Retinal pigment epithelial cell (primary cell): Measurements from ENCODE around the gene TBC1D2.

Experiments
- DNase-seq: peaks from one replicate; pipeline ENCODE4 v3.0.0-alpha.2; 2010; ENCODE audit warnings: low read depth
- H3K4me3 ChIP-seq: 2 replicates; pipeline ENCODE4 v1.5.1; 2011; ENCODE audit warnings: mild to moderate bottlenecking, low read length, control low read depth, moderate library complexity
- TF ChIP-seq, protein P1 (sequence below): conservative IDR thresholded peaks from 2 replicates; pipeline ENCODE4 v1.5.1; 2011; ENCODE audit warnings: low read depth, low read length, control low read depth, inconsistent platforms

TBC1D2 gene

DNA sequence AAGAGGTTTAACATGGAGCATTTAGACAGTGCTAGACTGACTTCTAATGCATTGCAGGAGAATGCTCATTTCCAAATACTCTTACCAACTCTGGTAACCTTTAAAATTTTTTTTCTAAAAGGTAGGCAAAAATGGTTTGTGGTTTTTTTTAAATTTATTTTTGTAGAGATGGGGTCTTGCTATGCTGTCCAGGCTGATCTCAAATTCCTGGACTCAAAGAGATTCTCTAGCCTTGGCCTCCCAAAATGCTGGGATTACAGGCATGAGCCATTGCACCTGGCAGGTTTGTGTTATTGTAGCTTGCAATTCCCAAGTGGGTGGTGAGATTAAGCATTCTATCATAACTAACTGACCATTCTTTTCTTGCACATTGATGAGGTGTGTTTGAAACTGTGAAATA is 43.0 kb upstream of the TBC1D2 start:
- TF ChIP-seq, protein P1, sequence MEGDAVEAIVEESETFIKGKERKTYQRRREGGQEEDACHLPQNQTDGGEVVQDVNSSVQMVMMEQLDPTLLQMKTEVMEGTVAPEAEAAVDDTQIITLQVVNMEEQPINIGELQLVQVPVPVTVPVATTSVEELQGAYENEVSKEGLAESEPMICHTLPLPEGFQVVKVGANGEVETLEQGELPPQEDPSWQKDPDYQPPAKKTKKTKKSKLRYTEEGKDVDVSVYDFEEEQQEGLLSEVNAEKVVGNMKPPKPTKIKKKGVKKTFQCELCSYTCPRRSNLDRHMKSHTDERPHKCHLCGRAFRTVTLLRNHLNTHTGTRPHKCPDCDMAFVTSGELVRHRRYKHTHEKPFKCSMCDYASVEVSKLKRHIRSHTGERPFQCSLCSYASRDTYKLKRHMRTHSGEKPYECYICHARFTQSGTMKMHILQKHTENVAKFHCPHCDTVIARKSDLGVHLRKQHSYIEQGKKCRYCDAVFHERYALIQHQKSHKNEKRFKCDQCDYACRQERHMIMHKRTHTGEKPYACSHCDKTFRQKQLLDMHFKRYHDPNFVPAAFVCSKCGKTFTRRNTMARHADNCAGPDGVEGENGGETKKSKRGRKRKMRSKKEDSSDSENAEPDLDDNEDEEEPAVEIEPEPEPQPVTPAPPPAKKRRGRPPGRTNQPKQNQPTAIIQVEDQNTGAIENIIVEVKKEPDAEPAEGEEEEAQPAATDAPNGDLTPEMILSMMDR = no peak
- DNase-seq = no peak
- no peak overlapping the region for H3K4me3 ChIP-seq

DNA sequence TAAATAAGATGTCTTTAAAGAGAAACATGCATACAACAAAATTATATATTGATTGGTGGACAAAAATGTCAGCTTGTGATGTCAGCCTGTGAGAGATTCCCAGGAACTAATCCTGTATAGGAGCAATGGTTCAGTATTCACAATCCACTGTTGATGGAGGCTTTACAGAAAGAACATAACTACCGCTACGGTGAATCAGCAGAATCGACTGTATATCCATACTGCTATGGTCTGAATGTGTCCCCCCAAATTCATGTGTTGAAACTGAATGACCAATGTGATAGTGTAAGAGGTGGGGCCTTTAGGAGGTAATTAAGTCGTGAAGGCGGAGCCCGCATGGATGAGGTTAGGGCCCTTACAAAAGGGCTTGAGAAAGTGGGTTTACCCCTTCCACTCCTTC is 40.4 kb upstream of the TBC1D2 start:
- no peak overlapping the region for H3K4me3 ChIP-seq
- TF ChIP-seq, protein P1 = no peak
- no peak for DNase-seq

DNA sequence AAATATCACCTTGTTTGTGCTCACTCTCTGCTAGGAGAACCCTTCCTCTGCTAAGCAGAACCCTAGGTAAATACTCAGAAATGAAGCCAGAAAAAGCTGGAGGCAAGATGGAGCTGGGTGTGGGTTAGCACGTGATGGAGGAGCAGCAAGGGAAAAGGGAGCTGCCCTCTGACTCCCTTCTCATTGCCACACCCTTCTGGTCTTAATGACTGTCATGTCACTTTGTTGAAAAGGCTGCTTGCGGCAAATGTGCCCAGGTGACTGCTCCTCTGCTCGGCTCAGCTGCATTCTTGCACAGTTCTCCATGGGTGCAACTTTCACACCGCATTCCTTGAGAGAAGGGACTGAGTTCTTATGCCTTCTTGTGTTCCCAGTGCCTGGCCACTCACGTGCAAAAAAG is 36.4 kb upstream of the TBC1D2 start:
- TF ChIP-seq, protein P1 = no peak
- no peak overlapping the region for H3K4me3 ChIP-seq
- DNase-seq = no peak

DNA sequence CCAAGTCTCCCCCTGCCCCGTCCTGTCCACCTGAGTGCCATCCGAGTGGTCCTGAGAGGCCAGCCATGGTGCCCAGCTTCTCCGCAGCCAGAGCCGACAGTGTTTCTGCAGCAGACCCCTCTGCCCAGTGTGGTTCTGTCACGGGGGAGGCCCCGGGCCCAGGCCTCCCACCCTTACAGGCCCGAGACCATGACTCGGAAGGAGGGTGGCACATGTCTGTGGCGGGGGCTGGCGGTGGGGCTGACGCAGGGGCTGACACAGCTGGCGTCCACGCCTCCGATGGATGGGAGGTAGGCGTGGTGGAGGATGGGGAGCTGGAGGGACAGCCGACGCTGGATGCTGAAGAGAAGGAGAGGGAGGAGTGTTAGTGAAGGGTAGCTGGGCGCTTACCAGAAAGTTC is 35.0 kb upstream of the TBC1D2 start:
- H3K4me3 ChIP-seq = no peak overlapping the region
- TF ChIP-seq, protein P1 = no peak
- DNase-seq = no peak

DNA sequence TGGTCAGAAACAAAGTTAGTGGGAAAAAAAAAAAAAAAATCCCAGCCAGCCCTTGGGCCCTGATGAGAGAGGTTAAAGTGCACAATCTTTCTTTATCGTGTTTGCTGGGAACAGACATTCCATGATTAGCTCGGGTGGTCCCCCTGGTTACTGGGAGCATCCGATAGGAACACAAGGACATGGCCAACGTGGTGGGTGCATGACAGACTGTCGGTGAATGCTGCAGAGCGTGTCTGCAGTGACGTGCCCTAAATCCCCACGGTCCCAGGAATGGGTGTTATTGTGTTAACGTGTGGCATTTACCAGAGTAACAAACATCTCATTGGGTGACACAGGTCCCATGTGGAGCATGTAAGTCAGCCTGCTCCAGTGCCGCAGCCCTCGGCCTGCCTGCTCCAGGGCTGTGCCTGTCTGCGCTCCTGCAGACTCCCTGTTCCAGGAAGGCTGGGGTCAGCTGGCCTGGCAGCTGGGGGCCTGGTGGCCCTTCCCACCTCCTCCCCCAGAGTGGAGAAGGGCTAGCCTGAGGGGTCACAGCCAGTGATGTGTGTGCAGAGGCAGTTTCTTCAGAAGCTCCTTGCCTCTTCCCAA is 34.3 kb upstream of the TBC1D2 start:
- TF ChIP-seq, protein P1 = no peak
- no peak overlapping the region for H3K4me3 ChIP-seq
- DNase-seq = no peak

DNA sequence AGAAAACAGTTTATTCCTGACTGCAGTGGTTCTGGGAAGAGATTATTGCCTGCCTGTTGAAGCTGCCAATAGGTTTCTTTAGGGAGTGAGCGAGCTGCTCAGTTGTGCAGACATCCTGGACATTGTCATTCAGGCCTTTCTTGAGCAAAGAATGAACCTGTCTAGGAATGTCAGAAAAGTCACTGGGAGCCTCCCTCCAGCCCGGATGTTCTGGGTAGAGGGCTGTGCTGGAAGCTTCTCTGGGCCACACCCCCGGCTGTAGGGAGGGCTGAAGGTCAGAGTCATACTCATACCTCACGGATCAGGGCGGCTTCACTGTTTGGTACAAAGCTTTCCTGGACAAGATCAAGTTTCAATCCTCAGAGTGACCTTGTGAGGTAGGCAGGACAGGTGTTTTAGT is 33.4 kb upstream of the TBC1D2 start:
- H3K4me3 ChIP-seq = no peak overlapping the region
- DNase-seq = no peak
- TF ChIP-seq, protein P1 = no peak

DNA sequence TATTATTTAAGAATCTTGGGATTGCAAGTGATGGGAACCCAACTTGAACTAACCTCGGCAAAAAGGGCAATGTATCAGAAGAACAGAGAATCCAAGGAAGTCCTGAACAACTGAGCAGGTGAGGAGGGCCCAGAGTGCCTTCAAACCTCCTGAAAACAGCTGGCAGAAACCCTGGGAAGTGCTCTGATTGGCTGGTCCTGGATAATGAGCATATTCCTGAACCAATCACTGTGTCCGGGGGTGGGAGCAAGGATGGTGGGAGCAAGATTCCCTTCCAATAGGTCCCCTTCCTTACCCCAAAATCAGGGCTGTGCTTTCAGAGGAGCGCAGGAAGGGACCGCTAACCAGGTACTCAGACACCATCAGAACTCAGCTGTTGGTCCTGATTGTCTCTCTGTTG is 31.9 kb upstream of the TBC1D2 start:
- H3K4me3 ChIP-seq = no peak overlapping the region
- TF ChIP-seq, protein P1 = no peak
- DNase-seq = no peak
